COLO829 (cell line): ENCODE measurements around the gene SOWAHA.
A peak's percentile ranks its signal among the peaks of the same experiment; 100 is the strongest.

ENCODE experiments used
- DNase-seq: peaks from one replicate; pipeline ENCODE4 v3.0.0; 2012; ENCODE audit warnings: low spot score

The SOWAHA gene

GRCh38 chr5:132807163-132807838 lies 5.8 kb upstream of the SOWAHA start:
- DNase-seq, result peak; percentile 89

- no peak for DNase-seq
Observed at GRCh38 chr5:132808448-132808847, 4.7 kb upstream of the SOWAHA start.

DNA sequence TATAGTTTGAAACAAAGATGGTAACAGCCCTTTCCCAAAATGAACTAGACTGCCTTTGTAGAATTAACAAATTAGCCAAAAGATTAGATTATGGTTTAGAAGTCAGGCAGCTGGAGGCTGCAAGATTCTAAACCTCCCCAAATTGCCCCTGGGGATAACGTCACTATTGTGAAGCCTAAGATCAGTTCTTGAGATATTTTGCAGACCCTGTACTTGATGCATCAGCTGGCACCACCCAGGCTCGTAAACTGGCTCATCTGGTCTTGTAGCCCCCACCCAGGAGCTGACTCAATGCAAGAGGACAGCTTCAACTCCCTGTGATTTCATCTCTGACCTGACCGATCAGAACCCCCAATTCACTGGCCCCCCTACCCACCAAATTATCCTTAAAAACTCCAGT lies 4.2 kb upstream of the SOWAHA start:
- no peak for DNase-seq

- no peak for DNase-seq
Observed at GRCh38 chr5:132810605-132811004, 2.5 kb upstream of the SOWAHA start.

DNA sequence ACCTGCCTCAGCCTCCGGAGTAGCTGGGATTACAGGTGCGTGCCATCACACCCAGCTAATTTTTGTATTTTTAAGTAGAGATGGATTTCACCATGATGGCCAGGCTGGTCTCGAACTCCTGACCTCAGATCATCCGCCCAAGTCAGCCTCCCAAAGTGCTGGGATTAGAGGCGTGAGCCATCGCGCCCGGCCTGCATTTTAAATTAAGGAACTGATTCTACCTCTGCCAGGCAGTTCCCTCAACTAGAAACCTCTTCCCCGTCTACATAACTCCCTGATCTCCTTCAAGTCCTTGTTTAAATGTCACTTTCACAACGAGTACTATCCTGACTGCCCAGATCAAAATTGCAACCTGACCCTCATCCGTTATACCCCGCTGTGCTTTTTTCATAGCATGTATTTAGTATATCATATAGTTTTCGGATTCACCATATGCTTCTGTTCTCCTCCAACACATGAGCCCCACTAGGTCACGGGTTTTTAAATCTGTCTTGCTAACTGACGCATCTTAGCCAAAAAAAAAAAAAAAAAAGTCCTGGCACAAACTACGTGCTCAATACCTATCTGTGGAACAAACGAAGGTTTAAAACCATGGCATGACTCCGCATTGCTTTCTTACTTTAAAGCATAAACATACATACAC lies 858 bp upstream of the SOWAHA start:
- DNase-seq, result no peak

DNA sequence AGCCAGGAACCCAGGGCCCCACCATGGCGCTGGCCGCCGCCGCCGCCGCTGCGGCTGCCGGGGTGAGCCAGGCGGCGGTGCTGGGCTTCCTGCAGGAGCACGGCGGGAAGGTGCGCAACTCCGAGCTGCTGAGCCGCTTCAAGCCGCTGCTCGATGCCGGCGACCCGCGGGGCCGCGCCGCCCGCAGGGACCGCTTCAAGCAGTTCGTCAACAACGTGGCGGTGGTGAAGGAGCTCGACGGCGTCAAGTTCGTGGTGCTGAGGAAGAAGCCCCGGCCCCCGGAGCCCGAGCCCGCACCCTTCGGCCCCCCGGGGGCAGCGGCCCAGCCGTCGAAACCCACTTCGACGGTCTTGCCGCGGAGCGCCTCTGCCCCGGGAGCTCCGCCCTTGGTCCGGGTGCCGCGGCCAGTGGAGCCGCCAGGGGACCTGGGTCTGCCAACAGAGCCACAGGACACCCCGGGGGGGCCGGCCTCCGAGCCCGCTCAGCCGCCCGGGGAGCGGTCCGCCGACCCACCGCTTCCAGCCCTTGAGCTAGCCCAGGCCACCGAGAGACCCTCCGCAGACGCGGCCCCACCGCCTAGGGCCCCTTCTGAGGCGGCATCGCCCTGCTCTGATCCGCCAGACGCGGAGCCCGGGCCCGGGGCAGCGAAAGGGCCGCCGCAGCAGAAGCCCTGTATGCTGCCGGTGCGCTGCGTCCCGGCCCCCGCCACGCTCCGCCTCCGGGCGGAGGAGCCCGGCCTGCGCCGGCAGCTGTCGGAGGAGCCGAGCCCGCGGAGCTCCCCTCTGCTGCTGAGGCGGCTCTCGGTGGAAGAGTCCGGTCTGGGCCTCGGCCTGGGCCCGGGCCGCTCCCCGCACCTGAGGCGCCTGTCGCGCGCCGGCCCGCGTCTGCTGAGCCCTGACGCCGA lies 749 bp downstream of the SOWAHA start:
- no peak for DNase-seq

GRCh38 chr5:132814503-132815294 lies 1.6 kb downstream of the SOWAHA start:
- DNase-seq, result no peak

- DNase-seq, result no peak
Observed at GRCh38 chr5:132815454-132815853, 2.4 kb downstream of the SOWAHA start.

DNA sequence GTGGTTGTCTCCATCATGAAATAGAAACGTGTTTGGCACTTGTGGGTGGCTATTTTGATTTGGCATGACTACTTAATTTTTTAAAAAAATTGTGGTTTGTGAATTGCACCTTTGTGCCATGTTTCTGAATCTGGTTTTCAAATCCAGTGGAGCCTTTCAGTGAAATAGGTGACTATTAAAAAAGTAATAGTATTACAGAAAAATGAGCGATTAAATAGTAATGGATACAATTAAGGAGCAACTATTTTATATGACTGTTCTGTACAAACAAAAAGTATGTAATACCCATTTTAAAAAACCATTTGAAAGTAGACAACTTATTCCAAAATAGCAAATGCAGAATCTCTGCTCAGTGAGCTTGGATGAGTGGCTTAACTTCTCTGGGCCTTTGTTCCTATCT lies 3.0 kb downstream of the SOWAHA start:
- DNase-seq, result no peak

- no peak for DNase-seq
Observed at GRCh38 chr5:132816554-132816953, 3.5 kb downstream of the SOWAHA start.

- DNase-seq, result no peak
Observed at GRCh38 chr5:132817011-132817410, 3.9 kb downstream of the SOWAHA start.

DNA sequence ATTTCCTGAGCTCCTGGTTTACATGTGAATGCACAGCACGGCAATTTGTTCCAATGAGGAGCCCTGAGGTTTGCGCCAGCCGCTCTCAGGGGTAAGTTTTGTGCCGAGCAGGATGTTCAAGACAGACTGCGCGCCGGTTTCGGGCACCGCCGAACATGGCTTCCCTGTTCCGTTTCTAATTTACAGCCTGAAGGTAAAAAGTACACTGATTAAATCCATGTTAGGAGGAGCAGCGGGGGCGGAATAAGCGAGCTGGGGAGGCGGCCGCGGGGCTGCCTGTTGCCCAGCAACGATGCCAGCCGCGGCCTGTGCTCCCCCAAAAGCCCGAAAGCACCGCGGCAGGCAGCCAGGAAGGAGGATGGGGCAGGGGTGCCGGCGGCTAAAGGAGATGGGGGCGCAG lies 6.4 kb downstream of the SOWAHA start:
- DNase-seq, result no peak

GRCh38 chr5:132820162-132820754 lies 7.2 kb downstream of the SOWAHA start:
- DNase-seq, result peak; percentile 65

DNA sequence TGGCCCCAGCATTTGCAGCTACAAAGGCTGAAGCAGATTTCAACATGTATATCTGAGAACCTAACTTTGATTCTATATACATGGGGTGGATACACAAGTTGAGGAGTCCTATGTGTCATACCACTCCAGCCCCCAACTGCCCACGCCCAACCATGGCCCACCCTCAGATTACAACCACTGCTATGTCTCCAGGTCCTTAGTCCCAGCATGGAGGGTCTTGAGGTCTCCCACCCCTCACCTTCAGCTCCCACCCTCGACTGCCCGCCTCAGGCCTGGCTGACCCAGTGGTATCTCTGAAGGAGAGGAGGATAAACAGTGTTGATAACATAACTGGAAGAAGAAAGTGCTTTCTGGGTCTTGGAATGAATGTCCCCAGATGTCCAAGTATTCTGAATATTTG lies 8.2 kb downstream of the SOWAHA start:
- no peak for DNase-seq

DNA sequence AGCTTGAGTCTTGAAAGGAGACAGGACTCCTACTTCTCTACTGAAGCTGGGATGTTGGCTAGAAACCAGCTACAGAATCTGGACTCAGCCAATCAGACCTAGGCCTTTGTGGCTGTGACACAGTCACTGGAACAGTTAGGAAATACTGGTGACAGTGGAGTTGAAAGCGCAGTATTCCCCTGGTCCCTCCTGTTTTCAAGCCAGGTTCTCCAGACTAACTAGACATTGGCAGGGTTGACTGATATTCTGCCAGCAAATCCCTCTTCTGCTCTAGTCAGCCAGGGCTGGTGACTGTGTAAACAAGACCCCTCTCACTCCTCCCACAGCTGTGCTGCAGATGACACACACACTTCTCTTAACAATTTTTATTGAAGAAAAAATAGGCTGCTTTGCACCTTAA lies 8.7 kb downstream of the SOWAHA start:
- no peak for DNase-seq

- DNase-seq, result no peak
Observed at GRCh38 chr5:132822650-132823480, 9.8 kb downstream of the SOWAHA start.

- no peak for DNase-seq
Observed at GRCh38 chr5:132823481-132824050, 10.5 kb downstream of the SOWAHA start.

GRCh38 chr5:132824426-132824825 lies 11.3 kb downstream of the SOWAHA start:
- no peak for DNase-seq

DNA sequence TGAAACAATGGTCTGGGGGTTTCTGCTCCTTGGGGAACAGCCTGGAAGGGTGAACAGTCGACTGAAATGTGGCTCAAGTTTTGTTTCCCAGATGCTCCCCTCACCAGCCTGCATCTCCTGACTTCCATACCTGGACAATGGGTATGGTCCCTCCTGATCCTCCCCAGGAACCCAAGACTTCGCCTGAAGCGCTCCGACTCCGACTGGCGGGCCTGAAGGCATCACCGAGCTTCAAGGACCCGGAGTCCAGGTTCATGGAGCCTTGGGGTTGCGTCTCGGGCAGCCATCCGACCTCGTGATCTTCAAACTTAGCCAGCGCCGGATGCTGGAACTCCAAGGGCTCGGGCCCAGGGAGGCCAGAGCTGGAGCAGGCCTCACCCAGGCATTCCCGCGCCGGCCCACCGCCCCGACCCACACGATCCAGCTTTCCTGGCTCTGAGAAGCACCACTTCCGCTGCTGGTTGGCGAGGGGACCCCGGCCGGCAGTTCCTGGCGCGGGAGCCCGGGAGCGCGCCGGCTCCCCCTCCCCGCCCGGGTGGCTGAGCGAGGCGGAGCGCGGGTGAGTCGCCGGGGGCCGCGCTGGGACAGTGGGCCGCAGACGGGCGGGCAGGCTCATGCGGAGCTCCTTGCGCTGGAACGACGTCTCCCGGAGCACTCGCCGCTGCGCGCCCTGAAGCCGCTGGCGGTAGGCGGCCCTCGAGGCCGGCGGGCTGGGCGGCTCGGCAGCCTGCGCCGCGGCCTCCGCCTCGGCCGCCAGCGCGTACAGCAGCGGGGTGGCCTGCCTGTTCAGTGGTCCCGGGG lies 12.1 kb downstream of the SOWAHA start:
- no peak for DNase-seq
